Fibroblast of lung (primary cell): ENCODE data around the gene SLC16A7.

Experiments used
- EZH2 ChIP-seq: IDR thresholded peaks from 2 replicates; pipeline ENCODE4 v1.5.1; 2012; ENCODE audit warnings: low read length, control low read depth, mild to moderate bottlenecking; ENCODE audit errors: missing control alignments
- TF ChIP-seq, protein P1 (sequence below), 2 donors: IDR thresholded peaks in 1 of 2; conservative IDR thresholded peaks in 1 of 2; 1 replicate in 1 of 2; 2 replicates in 1 of 2; pipeline ENCODE4 v1.5.1; 2011 to 2012; ENCODE audit warnings: low read length in 2 of 2, control low read depth in 1 of 2, inconsistent platforms in 1 of 2, low read depth in 1 of 2, mild to moderate bottlenecking in 1 of 2

DNA sequence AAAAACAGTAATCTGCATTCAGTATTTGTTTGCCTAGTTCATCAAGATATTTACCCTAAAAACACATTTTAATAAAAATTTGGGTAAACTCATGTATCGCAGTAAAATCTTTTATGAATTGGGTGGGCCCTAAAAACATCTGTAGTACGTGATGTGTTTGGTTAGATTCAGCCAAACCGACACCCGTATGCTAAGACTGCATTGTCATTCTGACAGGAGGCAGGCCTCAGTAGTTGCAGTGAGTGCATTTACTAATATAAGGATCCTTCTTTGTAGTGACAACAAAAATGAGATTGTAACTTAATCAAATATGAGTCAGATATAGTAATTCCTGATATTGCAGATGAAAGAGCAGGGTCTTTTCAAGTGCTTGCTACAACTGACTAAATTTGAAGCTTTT is 191.8 kb downstream of the SLC16A7 start:
- TF ChIP-seq, protein P1, sequence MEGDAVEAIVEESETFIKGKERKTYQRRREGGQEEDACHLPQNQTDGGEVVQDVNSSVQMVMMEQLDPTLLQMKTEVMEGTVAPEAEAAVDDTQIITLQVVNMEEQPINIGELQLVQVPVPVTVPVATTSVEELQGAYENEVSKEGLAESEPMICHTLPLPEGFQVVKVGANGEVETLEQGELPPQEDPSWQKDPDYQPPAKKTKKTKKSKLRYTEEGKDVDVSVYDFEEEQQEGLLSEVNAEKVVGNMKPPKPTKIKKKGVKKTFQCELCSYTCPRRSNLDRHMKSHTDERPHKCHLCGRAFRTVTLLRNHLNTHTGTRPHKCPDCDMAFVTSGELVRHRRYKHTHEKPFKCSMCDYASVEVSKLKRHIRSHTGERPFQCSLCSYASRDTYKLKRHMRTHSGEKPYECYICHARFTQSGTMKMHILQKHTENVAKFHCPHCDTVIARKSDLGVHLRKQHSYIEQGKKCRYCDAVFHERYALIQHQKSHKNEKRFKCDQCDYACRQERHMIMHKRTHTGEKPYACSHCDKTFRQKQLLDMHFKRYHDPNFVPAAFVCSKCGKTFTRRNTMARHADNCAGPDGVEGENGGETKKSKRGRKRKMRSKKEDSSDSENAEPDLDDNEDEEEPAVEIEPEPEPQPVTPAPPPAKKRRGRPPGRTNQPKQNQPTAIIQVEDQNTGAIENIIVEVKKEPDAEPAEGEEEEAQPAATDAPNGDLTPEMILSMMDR (conservative IDR thresholded peaks at IDR 0.05 in 1 of 2, IDR thresholded peaks at IDR 0.05 in 1 of 2; ENCODE audit: low read depth in 1 of 2, low read length in 2 of 2), result no peak
- TF ChIP-seq EZH2, result no peak
